ENCODE data around the gene DUSP14.

DUSP14 gene

GRCh38 chr17:37518826-37519225, 29.1 kb downstream of the DUSP14 start:
- DNase-seq, result no peak

- DNase-seq, result no peak
Observed at GRCh38 chr17:37519251-37519985, 29.7 kb downstream of the DUSP14 start.

- no peak for DNase-seq
Observed at GRCh38 chr17:37520174-37520573, 30.5 kb downstream of the DUSP14 start.

- no peak for DNase-seq
Observed at GRCh38 chr17:37521821-37522220, 32.1 kb downstream of the DUSP14 start.

- DNase-seq, result no peak
Observed at GRCh38 chr17:37523715-37524219, 34.1 kb downstream of the DUSP14 start.

GRCh38 chr17:37527249-37527851, 37.7 kb downstream of the DUSP14 start:
- DNase-seq, result peak; percentile 29

- no peak for DNase-seq
Observed at GRCh38 chr17:37530420-37530819, 40.7 kb downstream of the DUSP14 start.

GRCh38 chr17:37532756-37533155, 43.1 kb downstream of the DUSP14 start:
- no peak for DNase-seq

GRCh38 chr17:37535906-37536305, 46.2 kb downstream of the DUSP14 start:
- DNase-seq, result no peak

GRCh38 chr17:37538981-37539659, 49.4 kb downstream of the DUSP14 start:
- no peak for DNase-seq

- no peak for DNase-seq
Observed at GRCh38 chr17:37541880-37542660, 52.4 kb downstream of the DUSP14 start.

- no peak for DNase-seq
Observed at GRCh38 chr17:37543637-37544052, 54.0 kb downstream of the DUSP14 start.

GRCh38 chr17:37545486-37545885, 55.8 kb downstream of the DUSP14 start:
- no peak for DNase-seq

GRCh38 chr17:37546302-37546701, 56.6 kb downstream of the DUSP14 start:
- no peak for DNase-seq

- no peak for DNase-seq
Observed at GRCh38 chr17:37547986-37548385, 58.3 kb downstream of the DUSP14 start.

- DNase-seq, result no peak
Observed at GRCh38 chr17:37551788-37552187, 62.1 kb downstream of the DUSP14 start.

- no peak for DNase-seq
Observed at GRCh38 chr17:37553401-37553966, 63.8 kb downstream of the DUSP14 start.

GRCh38 chr17:37555386-37555785, 65.7 kb downstream of the DUSP14 start:
- no peak for DNase-seq

- no peak for DNase-seq
Observed at GRCh38 chr17:37557482-37557881, 67.8 kb downstream of the DUSP14 start.

GRCh38 chr17:37558299-37558698, 68.6 kb downstream of the DUSP14 start:
- no peak for DNase-seq

GRCh38 chr17:37562016-37562745, 72.5 kb downstream of the DUSP14 start:
- DNase-seq, result no peak
